Measurements from ENCODE around the gene ZNF638.

Gene ZNF638

DNA sequence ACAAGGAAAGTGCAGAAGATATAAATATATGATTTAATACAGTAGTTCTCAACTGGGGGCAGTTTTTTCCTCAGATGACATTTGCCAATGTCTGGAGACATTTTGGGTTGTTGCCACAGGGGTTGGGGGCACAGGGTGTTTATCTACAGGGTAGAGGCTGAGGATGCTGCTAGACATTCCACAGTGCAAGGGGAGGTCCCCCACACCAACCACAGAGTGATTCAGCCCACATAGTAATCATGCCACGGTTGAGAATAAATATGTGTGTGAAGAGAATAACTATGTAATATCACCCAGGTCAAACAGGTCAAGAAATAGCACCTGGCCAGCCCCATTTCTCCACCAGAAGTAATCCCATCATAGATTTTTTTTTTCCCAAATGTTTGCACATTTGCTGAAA is 139.7 kb downstream of the ZNF638 start:
- Histone ChIP-seq H3K36me3 (ENCODE audit: control insufficient read depth, insufficient read depth, low read length) (no peaks in the 10 kb centered on the region), H3K27ac (ENCODE audit: low read depth, low read length, severe bottlenecking) (no peak overlapping the region), H3K4me3 (ENCODE audit: extremely low read depth, insufficient read depth, low read length, poor library complexity, severe bottlenecking) (no peak overlapping the region), H3K9me3 (ENCODE audit: control insufficient read depth, low read length) (no peaks in the 10 kb centered on the region), H3K4me1 (ENCODE audit: control insufficient read depth, insufficient read depth, low read length, poor library complexity, severe bottlenecking) (peaks cover 11% of the 10 kb centered on the region)
- WGBS, 2 experiments (ENCODE audit: insufficient coverage in 2 of 2), result no CpG with 5 or more reads among the region's 1 CpG

DNA sequence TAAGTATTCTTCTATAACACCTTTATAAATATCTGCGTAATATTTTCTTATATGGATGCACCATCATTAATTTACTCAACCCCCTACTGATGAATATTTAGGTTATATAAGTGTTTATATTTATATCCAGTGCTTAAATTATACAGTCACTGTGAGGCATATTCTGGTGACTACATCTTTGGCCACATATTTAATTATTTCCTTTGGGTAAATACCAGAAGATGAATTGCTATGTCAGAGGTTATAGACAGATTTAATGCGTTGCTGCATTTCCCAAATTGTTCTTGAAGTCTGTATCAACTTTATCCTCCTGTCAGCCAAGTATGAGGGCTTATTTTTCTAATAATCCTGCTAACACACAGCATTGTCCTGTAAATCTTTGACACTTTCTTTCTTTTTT is 140.4 kb downstream of the ZNF638 start:
- H3K27ac ChIP-seq (ENCODE audit: low read depth, low read length, severe bottlenecking), result no peak overlapping the region
- WGBS, 2 experiments (ENCODE audit: insufficient coverage in 2 of 2), result no CpG with 5 or more reads among the region's 2 CpGs

DNA sequence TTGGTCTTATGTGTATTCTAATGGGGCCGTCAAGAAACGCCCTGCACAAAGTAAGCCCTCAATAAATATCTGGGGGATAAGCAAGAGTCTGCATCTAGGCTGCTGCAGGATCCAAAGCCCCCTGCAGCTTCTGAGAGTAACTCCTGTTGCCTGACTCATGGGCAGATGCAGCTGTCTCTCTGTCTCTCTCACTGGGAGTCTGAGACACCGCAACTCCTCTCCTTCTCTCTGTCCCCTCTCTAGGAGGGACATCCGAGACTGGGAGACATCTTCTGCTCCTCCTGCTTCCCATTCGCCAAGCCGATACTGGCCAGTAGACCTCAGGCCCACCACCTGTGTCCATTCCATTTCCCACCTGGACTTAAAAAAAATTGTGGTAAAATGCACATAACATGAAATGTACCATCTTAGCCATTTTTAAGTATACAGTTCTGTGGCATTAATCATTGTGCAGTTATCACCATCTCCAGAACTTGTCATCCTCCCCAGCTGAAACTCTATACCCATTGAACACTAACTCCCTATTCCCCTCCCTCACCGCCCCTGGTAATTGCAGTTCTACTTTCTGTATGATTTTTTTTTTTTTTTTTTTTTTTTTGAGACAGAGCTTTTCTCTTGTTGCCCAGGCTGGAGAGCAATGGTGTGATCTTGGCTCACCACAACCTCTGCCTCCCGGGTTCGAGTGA is 141.9 kb downstream of the ZNF638 start:
- no peak overlapping the region for H3K27ac ChIP-seq (ENCODE audit: low read depth, low read length, severe bottlenecking)
- no peaks in the 10 kb centered on the region for H3K9me3 ChIP-seq (ENCODE audit: control insufficient read depth, low read length)
- H3K36me3 ChIP-seq (ENCODE audit: control insufficient read depth, insufficient read depth, low read length), result no peaks in the 10 kb centered on the region
- WGBS, 2 experiments (ENCODE audit: insufficient coverage in 2 of 2), result 92 to 100% methylated on average over 4 to 5 of the region's 9 CpGs
- peaks cover 6% of the 10 kb centered on the region for H3K4me1 ChIP-seq (ENCODE audit: control insufficient read depth, insufficient read depth, low read length, poor library complexity, severe bottlenecking)
- no peak overlapping the region for H3K4me3 ChIP-seq (ENCODE audit: extremely low read depth, insufficient read depth, low read length, poor library complexity, severe bottlenecking)

More for the DNA sequence above, 140.4 kb downstream of the ZNF638 start:
- no peaks in the 10 kb centered on the region for H3K36me3 ChIP-seq (ENCODE audit: control insufficient read depth, insufficient read depth, low read length)
- no peak overlapping the region for H3K4me3 ChIP-seq (ENCODE audit: extremely low read depth, insufficient read depth, low read length, poor library complexity, severe bottlenecking)
- H3K4me1 ChIP-seq (ENCODE audit: control insufficient read depth, insufficient read depth, low read length, poor library complexity, severe bottlenecking), result peaks cover 11% of the 10 kb centered on the region
- H3K9me3 ChIP-seq (ENCODE audit: control insufficient read depth, low read length), result no peaks in the 10 kb centered on the region

DNA sequence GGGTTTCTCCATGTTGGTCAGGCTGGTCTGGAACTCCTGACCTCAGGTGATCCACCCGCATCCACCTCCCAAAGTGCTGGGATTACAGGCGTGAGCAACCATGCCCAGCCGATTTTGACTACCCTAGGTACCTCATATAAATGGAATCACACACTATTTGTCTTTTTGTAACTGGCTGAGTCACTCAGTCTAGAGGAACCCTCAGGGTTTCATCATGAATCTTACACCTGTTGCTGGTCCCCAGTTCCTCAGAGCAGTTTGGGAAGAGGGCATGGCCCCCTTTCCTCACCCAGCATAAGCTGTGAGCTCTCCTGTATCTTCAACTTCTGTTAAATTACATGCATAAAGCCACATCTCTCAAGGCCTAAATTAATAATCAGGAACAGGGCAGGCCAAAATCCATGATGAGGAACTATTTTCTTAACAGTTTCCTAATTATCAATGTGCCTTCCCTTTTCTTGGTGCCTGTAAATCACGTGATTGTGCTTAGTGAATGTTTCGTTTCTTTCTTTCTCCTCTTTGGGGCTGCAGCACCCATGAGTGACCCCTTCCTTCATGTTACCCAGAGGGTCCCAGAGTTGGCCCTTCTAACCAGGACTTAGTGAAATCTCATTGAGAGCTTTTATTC is 142.6 kb downstream of the ZNF638 start:
- peaks cover 3% of the 10 kb centered on the region for H3K4me1 ChIP-seq (ENCODE audit: control insufficient read depth, insufficient read depth, low read length, poor library complexity, severe bottlenecking)
- H3K36me3 ChIP-seq (ENCODE audit: control insufficient read depth, insufficient read depth, low read length), result no peaks in the 10 kb centered on the region
- H3K4me3 ChIP-seq (ENCODE audit: extremely low read depth, insufficient read depth, low read length, poor library complexity, severe bottlenecking), result no peak overlapping the region
- H3K9me3 ChIP-seq (ENCODE audit: control insufficient read depth, low read length), result no peaks in the 10 kb centered on the region
- WGBS, 2 experiments (ENCODE audit: insufficient coverage in 2 of 2), result 79 to 89% methylated on average over 5 of the region's 5 CpGs
- H3K27ac ChIP-seq (ENCODE audit: low read depth, low read length, severe bottlenecking), result no peak overlapping the region

DNA sequence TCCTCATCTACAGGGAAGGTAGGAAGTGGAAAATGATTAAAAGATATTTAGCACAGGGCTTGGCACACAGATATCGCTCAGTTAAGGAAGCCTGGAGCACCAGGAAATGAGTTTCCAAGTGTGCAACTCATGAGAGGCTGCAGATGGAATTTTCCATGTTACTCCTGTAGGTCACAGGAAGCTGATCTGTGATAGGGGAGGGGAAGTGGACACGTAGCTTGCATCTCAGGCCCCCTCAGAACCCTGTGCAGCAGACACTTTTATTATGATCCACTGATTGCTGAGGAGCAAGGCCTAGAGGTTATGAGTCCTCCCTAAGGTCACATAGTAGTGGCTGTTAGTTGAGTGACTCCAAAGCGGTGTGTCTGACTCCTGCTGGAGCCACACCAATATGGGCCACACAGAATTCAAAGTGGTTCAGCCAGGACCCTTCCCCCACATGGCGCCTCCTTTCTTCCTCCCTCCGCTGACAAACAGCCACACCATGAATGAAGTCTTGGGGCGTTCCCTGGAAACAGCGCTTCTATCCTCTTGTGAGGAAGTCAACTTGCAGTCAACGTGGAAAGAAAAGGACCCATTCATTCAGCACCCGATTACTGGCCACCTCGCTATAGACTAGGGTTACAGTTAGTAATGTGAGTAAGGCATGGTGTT is 143.3 kb downstream of the ZNF638 start:
- 93 to 96% methylated on average over 10 of the region's 10 CpGs for WGBS, 2 experiments (ENCODE audit: insufficient coverage in 2 of 2)
- H3K27ac ChIP-seq (ENCODE audit: low read depth, low read length, severe bottlenecking), result no peak overlapping the region

DNA sequence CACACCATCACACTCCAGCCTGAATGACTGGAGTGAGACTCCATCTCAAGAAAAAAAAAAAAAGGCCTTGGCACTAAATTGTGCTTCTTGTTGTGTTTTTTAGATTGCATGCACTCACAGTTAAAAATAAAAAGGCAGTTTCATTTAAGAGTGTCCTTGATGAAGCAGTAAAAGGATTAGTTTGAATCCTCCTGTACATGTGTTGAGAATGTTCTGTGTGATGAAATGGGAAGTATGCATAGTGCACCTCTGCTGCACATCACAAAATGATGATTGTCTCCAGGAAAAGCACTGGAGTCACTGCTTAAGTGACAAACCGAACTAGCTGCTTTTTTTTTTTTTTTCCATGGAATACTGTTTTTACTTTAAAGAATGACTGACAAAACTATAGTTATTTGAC is 144.9 kb downstream of the ZNF638 start:
- no peak overlapping the region for H3K4me3 ChIP-seq (ENCODE audit: extremely low read depth, insufficient read depth, low read length, poor library complexity, severe bottlenecking)
- H3K4me1 ChIP-seq (ENCODE audit: control insufficient read depth, insufficient read depth, low read length, poor library complexity, severe bottlenecking), result peaks cover 3% of the 10 kb centered on the region
- no peaks in the 10 kb centered on the region for H3K9me3 ChIP-seq (ENCODE audit: control insufficient read depth, low read length)
- H3K36me3 ChIP-seq (ENCODE audit: control insufficient read depth, insufficient read depth, low read length), result no peaks in the 10 kb centered on the region
- WGBS, 2 experiments (ENCODE audit: insufficient coverage in 2 of 2), result no CpG with 5 or more reads among the region's 1 CpG
- no peak overlapping the region for H3K27ac ChIP-seq (ENCODE audit: low read depth, low read length, severe bottlenecking)

More for the DNA sequence above, 143.3 kb downstream of the ZNF638 start:
- Histone ChIP-seq H3K4me1 (ENCODE audit: control insufficient read depth, insufficient read depth, low read length, poor library complexity, severe bottlenecking) (peaks cover 3% of the 10 kb centered on the region), H3K4me3 (ENCODE audit: extremely low read depth, insufficient read depth, low read length, poor library complexity, severe bottlenecking) (no peak overlapping the region), H3K9me3 (ENCODE audit: control insufficient read depth, low read length) (no peaks in the 10 kb centered on the region), H3K36me3 (ENCODE audit: control insufficient read depth, insufficient read depth, low read length) (no peaks in the 10 kb centered on the region)

DNA sequence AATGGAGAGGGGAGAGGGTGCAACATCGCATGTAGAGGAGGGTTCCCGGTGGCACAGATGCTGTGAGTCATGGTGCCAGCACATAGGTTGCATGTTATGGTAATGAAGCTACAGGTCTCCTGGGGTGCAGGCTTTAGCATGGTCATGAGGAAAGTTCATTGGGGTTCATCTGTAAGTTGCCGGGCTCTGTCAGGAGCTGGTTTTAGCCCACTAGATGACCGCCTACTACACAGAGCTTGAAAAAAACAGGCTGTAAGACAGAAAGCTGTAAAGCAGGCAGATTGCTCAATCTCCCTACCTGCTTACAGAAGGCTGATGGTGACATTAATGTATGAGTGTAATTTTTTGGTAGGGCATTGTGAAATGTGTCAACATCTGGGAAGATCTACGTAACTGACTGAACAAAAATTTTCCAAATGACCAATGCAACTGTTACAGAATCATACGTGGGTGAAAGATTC is 145.7 kb downstream of the ZNF638 start:
- peaks cover 3% of the 10 kb centered on the region for H3K4me1 ChIP-seq (ENCODE audit: control insufficient read depth, insufficient read depth, low read length, poor library complexity, severe bottlenecking)
- no peak overlapping the region for H3K27ac ChIP-seq (ENCODE audit: low read depth, low read length, severe bottlenecking)
- H3K4me3 ChIP-seq (ENCODE audit: extremely low read depth, insufficient read depth, low read length, poor library complexity, severe bottlenecking), result no peak overlapping the region
- 88 to 94% methylated on average over 3 to 6 of the region's 6 CpGs for WGBS, 2 experiments (ENCODE audit: insufficient coverage in 2 of 2)
- H3K9me3 ChIP-seq (ENCODE audit: control insufficient read depth, low read length), result no peaks in the 10 kb centered on the region
- H3K36me3 ChIP-seq (ENCODE audit: control insufficient read depth, insufficient read depth, low read length), result no peaks in the 10 kb centered on the region

DNA sequence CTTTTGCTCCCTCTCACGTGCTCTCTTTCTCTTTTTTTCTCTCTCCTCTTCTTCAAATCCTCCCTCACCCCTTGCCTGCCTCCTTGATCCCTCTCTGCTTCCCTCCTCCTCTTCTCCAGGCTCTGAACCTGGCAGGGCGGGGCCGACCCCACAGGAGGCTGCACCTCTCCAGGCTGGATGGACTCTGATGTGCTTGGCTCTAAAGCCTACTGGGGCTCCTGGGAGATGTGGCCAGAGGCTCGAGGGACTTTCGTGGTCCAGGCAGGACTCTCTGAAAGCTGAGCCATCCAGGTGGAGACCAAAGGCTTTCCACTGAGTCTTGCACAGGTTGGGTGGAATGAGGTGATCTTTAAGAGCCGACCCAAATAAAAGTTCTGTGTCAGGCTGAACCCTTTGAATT is 147.2 kb downstream of the ZNF638 start:
- 82 to 85% methylated on average over 6 of the region's 6 CpGs for WGBS, 2 experiments (ENCODE audit: insufficient coverage in 2 of 2)
- H3K4me3 ChIP-seq (ENCODE audit: extremely low read depth, insufficient read depth, low read length, poor library complexity, severe bottlenecking), result no peak overlapping the region
- no peak overlapping the region for H3K27ac ChIP-seq (ENCODE audit: low read depth, low read length, severe bottlenecking)
- H3K4me1 ChIP-seq (ENCODE audit: control insufficient read depth, insufficient read depth, low read length, poor library complexity, severe bottlenecking), result peaks cover 3% of the 10 kb centered on the region
- H3K9me3 ChIP-seq (ENCODE audit: control insufficient read depth, low read length), result no peaks in the 10 kb centered on the region
- H3K36me3 ChIP-seq (ENCODE audit: control insufficient read depth, insufficient read depth, low read length), result no peaks in the 10 kb centered on the region

DNA sequence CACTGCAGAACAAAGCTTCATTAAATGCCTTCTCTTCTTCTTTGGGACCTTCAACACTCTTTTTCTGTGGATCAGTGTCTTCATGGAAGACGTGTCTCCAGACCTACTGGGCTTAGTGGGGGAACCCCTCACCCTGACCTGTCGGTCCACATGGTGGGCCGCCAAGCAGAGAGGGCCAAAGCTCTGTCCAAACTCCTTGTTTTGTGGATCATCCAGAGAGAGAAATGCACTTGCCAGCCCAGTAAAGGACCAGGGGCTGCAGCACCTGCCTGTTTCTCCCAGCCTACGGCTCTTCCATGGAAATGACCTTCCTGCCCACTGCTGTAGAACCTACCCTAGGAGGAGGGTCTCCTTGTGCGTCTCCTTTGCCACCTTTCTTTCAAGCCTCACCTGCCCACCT is 147.7 kb downstream of the ZNF638 start:
- Histone ChIP-seq H3K36me3 (ENCODE audit: control insufficient read depth, insufficient read depth, low read length) (no peaks in the 10 kb centered on the region), H3K9me3 (ENCODE audit: control insufficient read depth, low read length) (no peaks in the 10 kb centered on the region)
- 88 to 97% methylated on average over 4 to 5 of the region's 5 CpGs for WGBS, 2 experiments (ENCODE audit: insufficient coverage in 2 of 2)

DNA sequence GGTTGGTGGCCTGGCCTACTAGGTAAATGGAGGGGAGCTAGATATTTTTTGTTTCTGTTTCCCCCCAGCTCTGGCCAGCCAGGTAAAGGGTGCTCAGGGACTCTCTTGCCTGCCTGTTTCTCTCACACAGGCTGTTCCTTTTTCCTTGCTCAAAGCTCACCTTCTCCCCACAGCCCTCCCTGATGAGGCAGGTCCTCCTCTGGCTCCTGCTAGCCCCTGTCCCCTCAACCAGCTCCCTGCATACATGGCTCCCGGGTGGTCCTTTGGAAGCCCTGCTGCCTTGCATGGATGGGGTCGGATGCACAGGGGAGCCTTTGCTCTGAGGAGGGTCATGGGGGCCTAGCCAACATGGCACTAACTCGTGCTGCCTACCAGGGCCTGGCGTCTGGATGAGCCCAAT is 149.5 kb downstream of the ZNF638 start:
- 84 to 86% methylated on average over 4 of the region's 4 CpGs for WGBS, 2 experiments (ENCODE audit: insufficient coverage in 2 of 2)
- peaks cover 3% of the 10 kb centered on the region for H3K4me1 ChIP-seq (ENCODE audit: control insufficient read depth, insufficient read depth, low read length, poor library complexity, severe bottlenecking)
- H3K36me3 ChIP-seq (ENCODE audit: control insufficient read depth, insufficient read depth, low read length), result no peaks in the 10 kb centered on the region
- no peak overlapping the region for H3K27ac ChIP-seq (ENCODE audit: low read depth, low read length, severe bottlenecking)
- no peaks in the 10 kb centered on the region for H3K9me3 ChIP-seq (ENCODE audit: control insufficient read depth, low read length)
- no peak overlapping the region for H3K4me3 ChIP-seq (ENCODE audit: extremely low read depth, insufficient read depth, low read length, poor library complexity, severe bottlenecking)

More for the DNA sequence above, 147.7 kb downstream of the ZNF638 start:
- Histone ChIP-seq H3K27ac (ENCODE audit: low read depth, low read length, severe bottlenecking) (no peak overlapping the region), H3K4me1 (ENCODE audit: control insufficient read depth, insufficient read depth, low read length, poor library complexity, severe bottlenecking) (peaks cover 3% of the 10 kb centered on the region), H3K4me3 (ENCODE audit: extremely low read depth, insufficient read depth, low read length, poor library complexity, severe bottlenecking) (no peak overlapping the region)

DNA sequence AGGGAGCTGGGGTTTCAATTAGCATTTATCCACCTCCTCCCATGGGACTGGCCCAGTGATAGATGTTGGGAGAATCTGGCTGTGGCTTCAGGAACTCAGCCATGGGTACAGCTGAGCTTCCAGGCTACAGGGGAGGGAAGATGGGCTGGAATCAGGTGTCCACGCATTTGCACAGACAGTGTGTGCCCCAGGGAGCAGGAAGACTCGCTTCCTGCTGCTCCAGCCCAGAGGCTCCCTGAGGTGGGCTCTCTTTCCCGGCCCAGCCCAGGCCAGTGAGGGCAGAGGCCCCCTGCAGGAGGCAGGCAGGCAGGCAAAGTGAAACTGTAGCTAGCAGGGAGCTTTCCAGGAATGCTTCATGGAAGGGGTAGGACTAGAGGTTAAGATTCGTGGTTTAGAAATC is 150.5 kb downstream of the ZNF638 start:
- H3K4me3 ChIP-seq (ENCODE audit: extremely low read depth, insufficient read depth, low read length, poor library complexity, severe bottlenecking), result no peak overlapping the region
- WGBS, 2 experiments (ENCODE audit: insufficient coverage in 2 of 2), result 48 to 52% methylated on average over 4 of the region's 4 CpGs
- H3K4me1 ChIP-seq (ENCODE audit: control insufficient read depth, insufficient read depth, low read length, poor library complexity, severe bottlenecking), result peaks cover 12% of the 10 kb centered on the region
- H3K9me3 ChIP-seq (ENCODE audit: control insufficient read depth, low read length), result no peaks in the 10 kb centered on the region
- no peak overlapping the region for H3K27ac ChIP-seq (ENCODE audit: low read depth, low read length, severe bottlenecking)
- no peaks in the 10 kb centered on the region for H3K36me3 ChIP-seq (ENCODE audit: control insufficient read depth, insufficient read depth, low read length)
